Dedifferentiated amniotic fluid mesenchymal stem cell (primary cell): ENCODE measurements around the gene RBBP8.

Experiments
- DNase-seq: peaks from one replicate; pipeline ENCODE4 v3.0.0-alpha.2; 2016; ENCODE audit errors: extremely low spot score

RBBP8 gene

DNA sequence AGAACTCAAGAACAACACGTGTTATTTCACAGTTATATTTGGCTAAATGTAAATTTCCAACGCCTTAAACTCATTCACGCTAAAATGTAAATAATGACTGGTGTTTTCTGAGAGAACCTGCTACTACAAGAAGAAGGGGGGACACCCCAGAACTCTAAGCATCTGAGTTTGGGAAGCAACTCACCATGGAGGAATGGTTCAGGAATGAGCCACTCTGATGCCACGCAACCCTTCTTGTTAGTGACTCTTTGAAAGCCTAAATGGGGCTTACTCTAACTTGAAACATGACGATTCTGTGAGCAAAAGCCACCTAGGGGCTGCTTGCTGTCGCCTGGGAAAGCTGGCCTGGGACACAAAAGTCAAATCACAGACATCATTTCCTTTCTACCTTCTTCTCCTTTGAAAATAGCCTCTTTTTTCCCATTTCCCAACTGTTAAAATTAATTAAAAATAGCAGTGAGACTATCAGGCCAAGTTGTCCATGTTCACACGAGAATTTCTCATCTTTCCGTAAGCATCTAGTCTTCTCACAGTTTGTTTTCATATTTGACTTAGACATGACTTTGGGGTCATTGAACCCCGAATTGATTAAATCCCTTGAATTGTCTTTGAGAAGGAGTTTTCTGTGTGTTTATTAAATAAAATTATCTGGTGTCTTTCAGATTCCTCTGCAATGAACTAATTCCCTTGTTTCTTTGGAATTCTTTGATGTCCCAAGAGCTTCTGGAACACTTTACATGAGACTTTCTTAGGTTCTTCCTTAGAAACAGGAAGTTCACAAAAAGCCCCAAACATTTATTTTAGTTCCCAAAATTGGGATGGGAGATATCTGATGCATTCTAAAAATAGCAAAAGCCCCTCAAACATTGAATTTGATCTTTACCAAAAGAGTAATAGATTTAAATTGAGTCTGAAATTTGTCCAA is 126.7 kb downstream of the RBBP8 start:
- no peak for DNase-seq

DNA sequence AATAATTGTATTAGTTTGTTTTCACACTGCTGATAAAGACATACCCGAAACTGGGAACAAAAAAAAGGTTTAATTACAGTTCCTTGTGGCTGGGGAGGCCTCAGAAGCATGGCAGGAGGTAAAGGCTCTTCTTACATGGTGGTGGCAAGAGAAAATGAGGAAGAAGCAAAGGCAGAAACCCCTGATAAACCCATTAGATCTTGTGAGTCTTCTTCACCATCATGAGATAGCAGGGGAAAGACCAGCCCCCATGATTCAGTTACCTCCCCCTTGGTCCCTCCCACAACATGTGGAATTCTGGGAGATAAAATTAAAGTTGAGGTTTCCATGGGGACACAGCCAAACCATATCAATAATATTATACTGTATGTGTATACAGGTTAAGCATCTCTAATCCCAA is 128.9 kb downstream of the RBBP8 start:
- no peak for DNase-seq

DNA sequence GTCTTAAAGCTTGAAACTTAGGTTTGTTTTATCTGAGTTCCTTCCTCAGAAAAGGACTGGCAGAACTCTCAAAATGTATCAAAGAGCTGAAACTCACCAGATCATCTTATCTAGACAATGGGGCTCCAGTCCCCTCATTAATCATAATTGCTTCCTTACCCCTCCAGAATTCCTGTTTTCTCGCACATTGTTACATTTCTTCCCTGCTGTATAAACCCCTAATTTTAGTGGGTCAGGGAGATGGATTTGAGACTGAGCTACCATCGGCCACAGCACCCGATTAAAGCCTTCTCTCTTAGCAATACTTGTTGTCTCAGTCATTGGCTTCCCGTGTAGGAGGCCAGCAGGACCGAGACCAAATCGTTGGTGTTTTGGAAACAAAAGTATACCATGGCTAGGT is 130.4 kb downstream of the RBBP8 start:
- no peak for DNase-seq

DNA sequence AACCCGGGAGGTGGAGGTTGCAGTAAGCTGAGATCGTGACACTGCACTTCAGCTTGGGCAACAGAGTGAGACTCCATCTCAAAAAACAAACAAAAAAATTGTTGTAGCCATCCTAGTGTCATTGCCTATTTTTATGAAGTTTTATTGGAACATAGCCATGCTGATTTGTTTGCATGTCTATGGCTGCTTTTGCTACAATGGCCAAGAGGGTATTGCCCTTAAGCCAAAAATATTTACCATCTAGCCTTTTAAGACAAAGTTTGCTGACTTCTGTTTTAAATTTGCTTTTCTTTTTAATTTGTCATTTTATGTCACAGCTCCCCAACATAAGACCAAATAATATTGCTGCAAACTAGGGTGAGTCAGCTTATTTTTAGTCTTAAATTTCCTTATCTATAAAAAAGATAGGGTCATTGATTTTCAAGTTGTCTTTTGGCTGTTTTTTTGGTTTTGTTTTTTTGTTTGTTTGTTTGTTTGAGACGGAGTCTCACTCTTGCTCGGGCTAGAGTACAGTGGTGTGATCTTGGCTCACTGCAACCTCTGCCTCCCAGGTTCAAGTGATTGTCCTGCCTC is 132.2 kb downstream of the RBBP8 start:
- DNase-seq = no peak

DNA sequence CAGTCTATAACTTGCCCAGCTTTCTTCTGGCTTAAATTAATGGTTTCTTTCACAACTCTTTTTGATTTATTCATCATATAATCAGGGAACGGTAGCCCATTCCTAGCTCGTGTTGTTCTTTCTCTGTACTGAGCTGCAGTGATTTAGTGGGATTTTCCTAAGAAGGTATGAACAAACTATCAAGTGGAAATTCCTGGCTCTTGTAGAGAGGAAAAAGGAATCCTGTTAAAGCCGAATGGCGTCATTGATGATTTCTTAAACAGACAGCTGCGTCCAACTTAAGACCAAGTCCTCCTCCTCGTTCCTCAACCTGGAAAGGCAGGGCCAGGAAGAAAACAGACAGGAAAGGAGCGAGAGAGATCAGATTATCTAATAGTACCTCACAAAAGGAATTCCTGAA is 132.9 kb downstream of the RBBP8 start:
- no peak for DNase-seq

DNA sequence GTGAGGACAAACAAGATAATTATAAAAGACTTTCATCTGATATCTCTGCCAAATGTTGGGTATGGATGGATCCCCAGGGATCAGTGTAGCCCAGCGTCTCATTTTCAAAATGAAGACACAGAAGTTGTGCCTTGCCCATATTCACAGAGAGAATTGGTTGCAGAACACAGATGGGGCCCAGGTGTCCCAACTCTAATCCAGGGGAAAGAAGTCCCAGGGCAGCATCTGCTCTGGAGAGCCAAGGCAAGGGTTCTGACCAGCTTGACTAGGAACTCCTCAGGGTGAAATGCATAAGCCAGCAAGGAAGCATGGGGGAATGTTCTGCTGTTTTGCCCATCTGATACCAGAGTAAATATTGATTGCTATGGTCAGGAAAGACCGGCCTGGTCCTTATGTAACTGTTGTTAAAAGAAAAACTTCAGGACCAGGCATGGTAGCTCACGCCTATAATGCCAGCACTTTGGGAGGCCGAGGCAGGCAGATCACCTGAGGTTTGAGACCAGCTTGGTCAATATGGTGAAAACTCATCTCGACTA is 133.4 kb downstream of the RBBP8 start:
- no peak for DNase-seq

DNA sequence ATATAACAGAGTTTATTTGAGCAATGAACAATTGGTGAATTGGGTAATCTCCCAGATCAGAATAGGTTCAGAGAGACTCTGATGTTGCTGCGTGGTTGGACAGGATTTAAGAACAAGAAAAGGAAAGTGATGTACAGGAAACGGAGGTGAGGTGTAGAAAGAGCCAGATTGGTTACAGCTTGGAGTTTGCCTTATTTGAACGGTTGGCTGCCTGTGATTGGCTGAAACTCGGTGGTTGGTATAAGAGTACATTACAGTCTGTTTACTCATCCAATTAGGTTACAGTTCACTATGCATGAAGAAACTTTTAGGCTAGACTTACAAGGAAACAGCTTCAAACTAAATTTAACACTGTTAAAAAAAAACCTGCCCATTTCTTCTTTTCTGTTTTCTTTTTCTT is 134.1 kb downstream of the RBBP8 start:
- DNase-seq = no peak

DNA sequence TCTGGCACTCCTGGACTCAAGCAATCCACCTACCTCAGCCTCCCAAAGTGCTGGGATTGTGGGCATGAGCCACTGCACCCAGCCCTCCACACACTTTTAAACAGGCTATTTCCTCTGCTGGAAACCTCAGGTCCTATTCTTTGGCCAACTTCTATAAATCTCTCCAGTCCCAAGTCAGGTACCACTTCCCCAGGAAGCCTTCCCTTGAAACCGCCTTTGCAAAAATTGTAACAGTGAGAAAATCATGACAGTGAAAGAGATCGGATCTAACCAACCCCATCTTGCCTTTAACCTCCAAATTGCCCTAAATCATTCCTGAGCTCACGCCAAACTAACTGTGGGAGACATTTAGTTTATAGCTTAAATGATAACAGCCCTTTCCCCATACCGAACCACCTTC is 134.9 kb downstream of the RBBP8 start:
- DNase-seq = no peak

DNA sequence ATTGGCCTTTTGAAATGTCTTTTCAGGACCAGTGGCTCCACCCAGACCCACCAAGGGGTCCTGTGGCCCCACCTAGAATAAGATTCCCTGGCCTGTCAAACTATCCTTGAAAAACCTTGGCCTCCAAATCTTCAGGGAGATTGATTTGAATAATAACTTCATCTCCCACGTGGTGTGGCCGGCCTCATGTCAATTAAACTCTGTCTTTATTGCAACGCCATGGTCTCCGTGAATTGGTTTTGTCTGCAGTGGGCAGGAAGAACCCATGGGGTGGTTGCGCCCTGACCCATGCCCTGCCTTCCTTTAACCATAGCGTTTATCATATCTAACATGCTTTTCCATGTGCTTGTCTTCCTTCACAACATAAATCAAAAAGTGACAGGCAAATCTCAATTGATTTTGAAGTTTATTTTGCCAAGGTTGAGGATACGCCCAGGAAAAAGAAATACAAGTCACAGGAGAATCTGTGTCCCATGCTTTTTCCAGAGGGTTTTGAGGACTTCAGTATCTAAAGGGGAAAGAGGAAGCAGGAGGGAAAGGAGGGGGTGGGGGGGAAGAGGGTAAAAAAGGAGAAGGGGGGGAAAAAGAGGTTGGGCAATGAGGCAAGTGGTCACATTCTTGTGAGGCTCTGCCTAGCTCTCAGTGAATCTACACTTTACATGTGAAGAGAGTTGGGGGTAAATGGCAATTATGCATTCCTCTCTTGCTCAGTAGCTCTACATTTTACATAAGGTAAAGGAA is 135.6 kb downstream of the RBBP8 start:
- no peak for DNase-seq

DNA sequence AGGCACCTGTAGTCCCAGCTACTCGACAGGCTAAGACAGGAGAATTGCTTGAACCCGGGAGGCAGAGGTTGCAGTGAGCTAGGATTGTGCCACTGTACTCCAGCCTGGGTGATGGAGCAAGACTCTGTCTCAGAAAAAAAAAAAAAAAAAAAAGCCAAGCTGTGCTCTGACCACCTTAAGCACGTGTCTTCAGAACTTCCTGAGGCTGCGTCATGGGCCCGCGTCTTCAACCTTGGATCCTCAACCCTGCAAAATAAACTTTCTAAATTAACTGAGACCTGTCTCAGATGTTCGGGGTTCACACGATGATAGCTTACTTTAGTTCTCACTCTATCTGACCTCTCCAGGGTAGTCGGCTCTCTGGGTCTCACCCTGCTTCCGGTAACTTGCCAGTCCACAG is 136.4 kb downstream of the RBBP8 start:
- DNase-seq = no peak

DNA sequence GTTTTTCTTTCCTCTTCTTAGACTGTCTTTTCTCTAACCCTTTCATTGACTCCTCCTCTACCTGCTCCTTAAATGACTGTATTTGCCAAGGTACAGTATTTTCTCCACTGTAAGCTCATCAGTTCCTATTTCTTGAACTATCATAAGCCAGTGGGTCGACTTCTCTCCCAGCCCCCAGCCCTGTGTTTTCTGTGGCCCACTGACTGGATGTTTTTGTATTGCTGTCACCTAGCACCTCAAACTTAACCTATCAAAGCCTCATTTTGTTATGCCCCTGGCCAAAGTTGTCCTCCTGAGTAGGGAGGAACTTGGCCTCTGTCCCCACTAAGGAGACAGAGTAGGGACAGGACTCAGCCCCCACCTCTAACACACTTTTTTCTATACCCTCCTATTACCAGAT is 136.8 kb downstream of the RBBP8 start:
- no peak for DNase-seq

DNA sequence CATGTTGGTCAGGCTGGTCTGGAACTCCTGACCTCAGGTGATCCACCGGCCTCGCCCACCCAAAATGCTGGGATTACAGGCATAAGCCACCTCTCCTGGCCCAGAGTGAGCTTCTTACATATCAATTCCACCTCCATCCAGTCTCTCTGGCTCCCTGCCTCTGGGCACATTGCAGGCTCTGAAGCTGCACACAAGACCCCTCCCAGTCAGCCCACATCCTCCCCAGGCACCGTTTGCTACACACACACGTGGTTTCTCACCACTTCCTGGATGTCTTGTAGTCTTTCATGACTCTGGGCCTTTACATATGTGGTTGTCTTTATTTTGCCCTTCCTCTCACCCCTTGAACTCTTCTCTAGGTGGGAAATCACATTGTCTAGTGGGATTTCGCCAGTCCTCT is 138.2 kb downstream of the RBBP8 start:
- no peak for DNase-seq

DNA sequence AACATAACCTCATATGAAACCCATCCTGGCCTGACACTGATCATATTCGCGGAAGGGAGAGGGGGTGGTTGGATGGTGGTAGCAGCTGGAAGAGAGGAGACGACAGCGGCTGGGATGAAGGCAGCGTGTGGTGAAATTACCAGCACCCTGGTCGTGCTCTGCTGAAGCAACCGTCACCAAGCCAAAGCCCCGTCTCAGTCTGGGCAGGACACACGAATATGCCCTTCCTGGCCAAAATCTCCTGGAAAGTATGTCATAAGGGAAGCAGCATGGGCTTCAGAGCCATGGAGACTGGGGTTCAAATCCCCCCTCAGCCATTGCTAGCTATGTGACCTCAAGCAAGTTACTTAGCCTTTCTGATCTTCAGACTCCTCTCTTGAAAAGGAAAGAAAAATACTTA is 139.0 kb downstream of the RBBP8 start:
- DNase-seq = no peak

DNA sequence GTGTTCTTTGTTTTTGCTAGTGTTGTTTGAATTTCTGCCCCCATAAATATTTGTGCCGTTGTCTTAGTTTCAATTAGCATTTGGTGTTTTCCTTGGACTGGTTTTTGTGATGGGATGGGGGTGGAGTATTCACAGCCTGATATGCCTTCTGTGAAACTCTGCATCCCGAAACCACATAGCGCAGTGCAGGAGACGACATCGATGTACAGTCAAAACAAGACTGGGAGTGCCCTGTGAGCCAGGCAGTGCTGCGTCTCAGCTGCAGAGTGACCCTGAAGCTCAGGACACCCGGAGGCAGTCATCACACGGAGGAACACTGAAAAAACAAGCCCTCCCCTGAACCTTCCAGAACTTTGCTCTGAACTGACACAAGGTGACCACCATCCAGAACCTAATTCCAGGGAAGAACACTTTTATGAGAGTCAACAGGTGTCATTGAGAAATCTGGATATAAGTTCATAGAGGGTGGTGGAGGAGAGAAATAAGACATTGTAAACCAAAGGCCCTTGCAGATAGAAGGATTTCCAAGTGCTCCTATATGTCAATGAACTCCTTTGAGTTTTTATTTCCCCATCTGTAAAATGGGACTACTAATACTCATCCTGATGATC is 141.0 kb downstream of the RBBP8 start:
- DNase-seq = no peak
